Raji (cell line): ENCODE measurements around the gene WNT9A.

Experiments used
- POLR2A ChIP-seq: IDR thresholded peaks from 2 replicates; pipeline ENCODE4 v1.6.1; 2011; ENCODE audit warnings: low read depth, low read length, control low read depth; ENCODE audit not compliant: insufficient read depth

The WNT9A gene

GRCh38 chr1:227889047-227889862, 58.5 kb downstream of the WNT9A start:
- no peak for TF ChIP-seq POLR2A

- TF ChIP-seq POLR2A: no peak
These were observed 59.2 kb downstream of the WNT9A start for GRCh38 chr1:227888404-227889046.

GRCh38 chr1:227887697-227888403, 59.9 kb downstream of the WNT9A start:
- TF ChIP-seq POLR2A: no peak

GRCh38 chr1:227886993-227887696, 60.6 kb downstream of the WNT9A start:
- no peak for TF ChIP-seq POLR2A

- TF ChIP-seq POLR2A: no peak
These were observed 61.2 kb downstream of the WNT9A start for GRCh38 chr1:227886503-227886961.

- TF ChIP-seq POLR2A: no peak
These were observed 61.9 kb downstream of the WNT9A start for GRCh38 chr1:227885648-227886502.

- TF ChIP-seq POLR2A: no peak
These were observed 62.5 kb downstream of the WNT9A start for GRCh38 chr1:227885135-227885647.

- no peak for TF ChIP-seq POLR2A
These were observed 63.2 kb downstream of the WNT9A start for GRCh38 chr1:227884370-227885134.

GRCh38 chr1:227883641-227884301, 64.0 kb downstream of the WNT9A start:
- TF ChIP-seq POLR2A: no peak

GRCh38 chr1:227883073-227883520, 64.6 kb downstream of the WNT9A start:
- no peak for TF ChIP-seq POLR2A

- no peak for TF ChIP-seq POLR2A
These were observed 67.3 kb downstream of the WNT9A start for GRCh38 chr1:227880342-227880924.

GRCh38 chr1:227870366-227870765, 77.4 kb downstream of the WNT9A start:
- no peak for TF ChIP-seq POLR2A

GRCh38 chr1:227869851-227870305, 77.9 kb downstream of the WNT9A start:
- TF ChIP-seq POLR2A: no peak
